Muscle of leg (tissue), 9 donors: Measurements from ENCODE around the gene DCLRE1B. TPM values are rescaled to one million over a fixed set of nuclear protein-coding genes. Genes with fewer than 3 reads are reported as not detected.

Experiments
- polyA plus RNA-seq, 8 donors: library from polyadenylated mRNA; unstranded; fragments of 120-200 nt; gene quantifications; one replicate each; pipeline versions ENCODE4 v1.2.1 to v1.2.3, GENCODE V29; 2013; ENCODE audit warnings: inconsistent platforms in 1 of 8, low replicate concordance in 1 of 8; ENCODE audit not compliant: insufficient read length in 8 of 8, insufficient read depth in 1 of 8
- total RNA-seq: library from RNA; stranded (reverse); fragments of 120-200 nt; gene quantifications from one replicate; pipeline ENCODE4 v1.2.4, GENCODE V29; 2013

DCLRE1B gene
- total and polyA plus RNA-seq, 9 donors = 5.2 to 11.6 (median 8.9) TPM

Other genes with a start within 250 kb of the DCLRE1B start
- 10.9 TPM for gene PHTF1, start 145.8 kb upstream of the DCLRE1B start, total RNA-seq
- 10 to 100 TPM; 10.1 to 15.9 (median 11.6) TPM for gene PHTF1, start 145.8 kb upstream of the DCLRE1B start, polyA plus RNA-seq
- gene RSBN1, start 92.8 kb upstream of the DCLRE1B start, total RNA-seq = 11.9 TPM
- 10 to 100 TPM in 7 of 8 donors, 1 to 10 TPM in 1; 9.9 to 15.3 (median 11.1) TPM for gene RSBN1, start 92.8 kb upstream of the DCLRE1B start, polyA plus RNA-seq
- gene PTPN22, start 33.6 kb upstream of the DCLRE1B start, total RNA-seq = 0.35 TPM
- under 1 TPM; 0.20 to 0.65 (median 0.41) TPM for gene PTPN22, start 33.6 kb upstream of the DCLRE1B start, polyA plus RNA-seq
- 0.75 TPM for gene BCL2L15, start 17.7 kb upstream of the DCLRE1B start, total RNA-seq
- 1 to 10 TPM in 1 of 8 donors, under 1 TPM in 7; 0.16 to 1.6 (median 0.56) TPM for gene BCL2L15, start 17.7 kb upstream of the DCLRE1B start, polyA plus RNA-seq
- gene AP4B1, start 527 bp upstream of the DCLRE1B start, total RNA-seq = 20.2 TPM
- gene AP4B1, start 527 bp upstream of the DCLRE1B start, polyA plus RNA-seq = 10 to 100 TPM; 18.5 to 34.0 (median 23.3) TPM
- gene HIPK1, start 24.0 kb downstream of the DCLRE1B start, total RNA-seq = 17.1 TPM
- 10 to 100 TPM; 23.1 to 29.8 (median 27.6) TPM for gene HIPK1, start 24.0 kb downstream of the DCLRE1B start, polyA plus RNA-seq
- 194 TPM for gene OLFML3, start 74.1 kb downstream of the DCLRE1B start, total RNA-seq
- gene OLFML3, start 74.1 kb downstream of the DCLRE1B start, polyA plus RNA-seq = 100 to 1,000 TPM; 114 to 220 (median 182) TPM
- gene SYT6, start 248.5 kb downstream of the DCLRE1B start, total RNA-seq = 0.40 TPM
- gene SYT6, start 248.5 kb downstream of the DCLRE1B start, polyA plus RNA-seq = 1 to 10 TPM in 7 of 8 donors, under 1 TPM in 1; 0.85 to 1.5 (median 1.3) TPM